RWPE2 (cell line): ENCODE results near the gene CD38.
"Not testable (repeated sequence)": the region's sequence is repeated elsewhere in the genome, so short reads cannot be mapped to it uniquely, and the experiment has no call there.

Source experiments
- ATAC-seq: fragments of 200-7000 bp; cut with Tn5 transposase; 3 replicates; pipeline ENCODE4 v1.9.1; 2021; ENCODE audit warnings: low read depth
- DNase-seq: peaks from one replicate; pipeline ENCODE4 v3.0.0-alpha.2; 2020; ENCODE audit warnings: low spot score
- H3K27ac ChIP-seq: fragments of 450-650 bp; 2 replicates; pipeline ENCODE4 v1.5.1; 2017; ENCODE audit warnings: mild to moderate bottlenecking; ENCODE audit not compliant: poor library complexity, severe bottlenecking
- H3K27me3 ChIP-seq: fragments of 250-450 bp; sonication (Bioruptor Pico); 2 replicates; pipeline ENCODE4 v1.5.1; 2021; ENCODE audit warnings: mild to moderate bottlenecking, moderate library complexity; ENCODE audit not compliant: insufficient read depth, poor library complexity, severe bottlenecking
- H3K36me3 ChIP-seq: fragments of 250-450 bp; sonication (Bioruptor Pico); 2 replicates; pipeline ENCODE4 v1.5.1; 2020; ENCODE audit warnings: low read depth, mild to moderate bottlenecking, moderate library complexity
- H3K4me1 ChIP-seq: fragments of 250-450 bp; sonication (Bioruptor Pico); 2 replicates; pipeline ENCODE4 v1.5.1; 2021; ENCODE audit warnings: mild to moderate bottlenecking, moderate library complexity; ENCODE audit not compliant: insufficient read depth, poor library complexity, severe bottlenecking
- H3K4me3 ChIP-seq: fragments of 250-450 bp; sonication (Bioruptor Pico); 2 replicates; pipeline ENCODE4 v1.5.1; 2021; ENCODE audit warnings: mild to moderate bottlenecking, moderate library complexity; ENCODE audit not compliant: severe bottlenecking
- H3K9me3 ChIP-seq: fragments of 250-450 bp; sonication (Bioruptor Pico); 2 replicates; pipeline ENCODE4 v1.5.1; 2021; ENCODE audit warnings: mild to moderate bottlenecking, moderate library complexity; ENCODE audit not compliant: severe bottlenecking
- CTCF ChIP-seq: fragments of 450-650 bp; IDR thresholded peaks from one replicate; pipeline ENCODE4 v1.5.1; 2017; ENCODE audit warnings: mild to moderate bottlenecking, moderate library complexity; ENCODE audit not compliant: poor library complexity, severe bottlenecking

Gene CD38

GRCh38 chr4:15852524-15852923 is 74.4 kb downstream of the CD38 start:
- TF ChIP-seq CTCF, result no peak
- Histone ChIP-seq H3K9me3 (no peaks in the 10 kb centered on the region), H3K4me1 (no peaks in the 10 kb centered on the region), H3K27ac (no peak overlapping the region), H3K27me3 (no peaks in the 10 kb centered on the region), H3K36me3 (no peaks in the 10 kb centered on the region), H3K4me3 (no peak overlapping the region)
- ATAC-seq (no peak), DNase-seq (no peak)

GRCh38 chr4:15853345-15853744 is 75.2 kb downstream of the CD38 start:
- no peak for TF ChIP-seq CTCF

GRCh38 chr4:15855804-15856475 is 77.8 kb downstream of the CD38 start:
- no peak overlapping the region for H3K27ac ChIP-seq
- no peak for ATAC-seq

More at GRCh38 chr4:15853345-15853744, 75.2 kb downstream of the CD38 start:
- no peaks in the 10 kb centered on the region for H3K9me3 ChIP-seq
- ATAC-seq, result no peak
- H3K27me3 ChIP-seq, result no peaks in the 10 kb centered on the region
- no peaks in the 10 kb centered on the region for H3K4me1 ChIP-seq
- DNase-seq, result no peak
- no peak overlapping the region for H3K4me3 ChIP-seq
- no peak overlapping the region for H3K27ac ChIP-seq
- no peaks in the 10 kb centered on the region for H3K36me3 ChIP-seq

GRCh38 chr4:15861198-15861597 is 83.1 kb downstream of the CD38 start:
- H3K9me3 ChIP-seq, ATAC-seq, H3K4me3 ChIP-seq, H3K4me1 ChIP-seq, DNase-seq, H3K27ac ChIP-seq, H3K36me3 ChIP-seq, H3K27me3 ChIP-seq: not testable (repeated sequence)

More at GRCh38 chr4:15855804-15856475, 77.8 kb downstream of the CD38 start:
- H3K9me3 ChIP-seq, result no peaks in the 10 kb centered on the region
- no peaks in the 10 kb centered on the region for H3K27me3 ChIP-seq
- no peak for DNase-seq
- no peak for TF ChIP-seq CTCF
- H3K4me1 ChIP-seq, result no peaks in the 10 kb centered on the region
- no peak overlapping the region for H3K4me3 ChIP-seq
- no peaks in the 10 kb centered on the region for H3K36me3 ChIP-seq

GRCh38 chr4:15864651-15865566 is 86.8 kb downstream of the CD38 start:
- ATAC-seq, result no peak
- no peak for TF ChIP-seq CTCF
- no peak overlapping the region for H3K27ac ChIP-seq
- H3K27me3 ChIP-seq, result no peaks in the 10 kb centered on the region
- no peak overlapping the region for H3K4me3 ChIP-seq
- H3K4me1 ChIP-seq, result no peaks in the 10 kb centered on the region
- no peaks in the 10 kb centered on the region for H3K36me3 ChIP-seq
- no peaks in the 10 kb centered on the region for H3K9me3 ChIP-seq
- DNase-seq, result no peak
